Esophagus muscularis mucosa (tissue), 4 donors: ENCODE results near the gene TIGD7.

ENCODE experiments used
- CTCF ChIP-seq, 3 experiments: fragments of 200-600 bp in 2 of 3; fragments of 450-650 bp in 1 of 3; sonication (generic) in 2 of 3; IDR thresholded peaks; one replicate each; pipeline ENCODE4 v1.5.1; 2017 to 2019; ENCODE audit warnings: antibody characterized with exemption in 3 of 3, mild to moderate bottlenecking in 2 of 3, moderate library complexity in 1 of 3
- EP300 ChIP-seq: sonication (generic); formaldehyde crosslinking; IDR thresholded peaks from one replicate; pipeline ENCODE4 v1.6.1; 2017; ENCODE audit warnings: antibody characterized with exemption
- POLR2A ChIP-seq: fragments of 450-650 bp; IDR thresholded peaks from one replicate; pipeline ENCODE4 v1.6.1; 2017; ENCODE audit warnings: antibody characterized with exemption, moderate library complexity, mild to moderate bottlenecking, low read depth
- POLR2AphosphoS5 ChIP-seq, 2 donors: sonication (generic); formaldehyde crosslinking; IDR thresholded peaks; one replicate each; pipeline ENCODE4 v1.6.1; 2017; ENCODE audit warnings: antibody characterized with exemption in 2 of 2

GRCh38 chr16:3262517-3262916 is 42.7 kb downstream of the TIGD7 start:
- TF ChIP-seq POLR2AphosphoS5 (IDR thresholded peaks at IDR 0.05) (no peak), CTCF (IDR thresholded peaks at IDR 0.05) (no peak), POLR2A (no peak), EP300 (no peak)
